GM20431 (cell line): ENCODE data around the gene WDR86.

Experiments
- in situ Hi-C: fragments of 300-500 bp; cut with MseI, MboI; formaldehyde crosslinking; loops from one replicate; pipeline ENCODE4 v1.15.0; 2020; ENCODE audit warnings: low sequenced_read_pairs; ENCODE audit not compliant: unreplicated experiment

The WDR86 gene

GRCh38 chr7:151440799-151441445 lies 31.1 kb upstream of the WDR86 start:
- in situ Hi-C loops, result no loop called here

GRCh38 chr7:151439855-151440798 lies 30.3 kb upstream of the WDR86 start, which contains the start of gene CRYGN:
Gene CRYGN (minus strand): TSS chr7:151440141. CDS start chr7:151439917, 224 bp downstream.
- in situ Hi-C loops, result no loop called here

GRCh38 chr7:151438864-151439601 lies 29.2 kb upstream of the WDR86 start:
- in situ Hi-C loops, result no loop called here

GRCh38 chr7:151437866-151438516 lies 28.2 kb upstream of the WDR86 start:
- in situ Hi-C loops, result no loop called here

- in situ Hi-C loops, result no loop called here
Observed at GRCh38 chr7:151437159-151437553, 27.3 kb upstream of the WDR86 start.

GRCh38 chr7:151436446-151437158 lies 26.8 kb upstream of the WDR86 start:
- in situ Hi-C loops, result no loop called here

GRCh38 chr7:151435971-151436370 lies 26.1 kb upstream of the WDR86 start:
- in situ Hi-C loops, result no loop called here

GRCh38 chr7:151435103-151435916 lies 25.5 kb upstream of the WDR86 start:
- in situ Hi-C loops, result no loop called here

GRCh38 chr7:151434549-151434948 lies 24.7 kb upstream of the WDR86 start:
- in situ Hi-C loops, result no loop called here

GRCh38 chr7:151433721-151434400 lies 24.0 kb upstream of the WDR86 start:
- in situ Hi-C loops, result no loop called here

- in situ Hi-C loops, result no loop called here
Observed at GRCh38 chr7:151432658-151433521, 23.1 kb upstream of the WDR86 start.

GRCh38 chr7:151431768-151432311 lies 22.0 kb upstream of the WDR86 start:
- in situ Hi-C loops, result no loop called here

- in situ Hi-C loops, result no loop called here
Observed at GRCh38 chr7:151431281-151431767, 21.5 kb upstream of the WDR86 start.

- in situ Hi-C loops, result no loop called here
Observed at GRCh38 chr7:151430391-151431205, 20.8 kb upstream of the WDR86 start.

GRCh38 chr7:151429560-151430331 lies 19.9 kb upstream of the WDR86 start:
- in situ Hi-C loops, result no loop called here
